ENCODE results near the gene CRYBB1.

The CRYBB1 gene

GRCh38 chr22:26617271-26618199, at the start of gene CRYBB1:
TSS of gene CRYBB1 (minus strand) at chr22:26618027. CDS start at chr22:26616319, 1,708 bp downstream.
- peak; percentile 92 for DNase-seq

- no peak for DNase-seq
These were observed 49.3 kb upstream of the CRYBB1 start for GRCh38 chr22:26667140-26667539.

GRCh38 chr22:26665813-26666231, 48.0 kb upstream of the CRYBB1 start:
- no peak for DNase-seq

DNA sequence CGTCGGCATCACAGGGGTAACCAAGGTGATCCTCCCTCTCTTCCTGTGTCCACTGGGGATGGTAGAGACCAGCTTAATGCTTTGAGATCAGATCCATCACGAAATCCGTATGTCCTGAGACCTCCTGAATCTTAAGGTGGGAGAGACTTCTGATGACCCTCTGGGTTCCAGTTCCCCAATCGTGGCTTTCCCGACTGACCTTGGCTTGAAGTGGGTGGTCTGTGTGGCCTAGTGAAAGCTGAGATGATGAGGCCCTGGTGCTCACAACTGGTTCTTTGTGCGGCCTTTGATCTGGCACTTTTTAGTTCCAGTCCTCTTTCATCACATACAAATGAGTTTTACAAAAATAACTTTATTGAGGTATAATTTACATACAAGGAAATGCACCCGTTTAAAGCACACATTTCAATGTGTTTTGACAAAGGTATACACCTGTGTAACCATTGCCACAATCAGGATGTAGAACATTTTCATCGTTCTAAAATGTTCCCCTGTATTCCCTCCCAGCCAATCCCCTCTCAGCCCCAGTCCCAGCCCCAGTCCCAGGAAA, 45.6 kb upstream of the CRYBB1 start:
- no peak for DNase-seq

- no peak for DNase-seq
These were observed 44.3 kb upstream of the CRYBB1 start for GRCh38 chr22:26662160-26662559.

DNA sequence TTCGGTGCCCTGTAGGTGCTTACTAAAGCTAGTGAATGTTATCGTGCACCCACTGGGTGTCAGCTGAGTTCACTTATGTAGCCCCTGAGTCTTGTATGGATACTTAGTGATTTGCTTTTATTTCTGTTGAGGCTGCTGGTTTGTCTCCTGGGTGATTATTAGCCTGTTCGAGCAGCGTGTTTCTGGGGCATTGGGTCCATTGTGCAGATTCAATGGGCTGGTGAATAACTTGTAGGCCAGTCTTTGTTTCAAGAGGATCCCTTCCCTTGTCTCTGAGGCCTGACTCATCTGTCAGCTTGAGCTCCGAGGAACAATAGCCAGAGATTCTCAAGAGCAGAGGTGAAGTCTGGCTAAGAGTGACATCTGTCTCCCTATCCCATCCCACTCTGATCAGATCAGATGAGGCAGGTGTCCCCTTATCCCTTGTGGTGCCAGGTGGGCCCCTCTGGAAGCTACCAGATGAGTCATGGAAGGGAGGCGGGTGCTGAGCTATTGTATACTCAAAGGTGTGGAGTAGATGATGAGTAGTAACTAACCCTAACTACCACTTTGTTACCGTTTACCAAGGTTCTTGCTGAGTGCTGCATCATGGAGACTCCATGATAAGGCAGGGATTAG, 43.2 kb upstream of the CRYBB1 start:
- DNase-seq, result no peak

- no peak for DNase-seq
These were observed 42.5 kb upstream of the CRYBB1 start for GRCh38 chr22:26660356-26660755.

DNA sequence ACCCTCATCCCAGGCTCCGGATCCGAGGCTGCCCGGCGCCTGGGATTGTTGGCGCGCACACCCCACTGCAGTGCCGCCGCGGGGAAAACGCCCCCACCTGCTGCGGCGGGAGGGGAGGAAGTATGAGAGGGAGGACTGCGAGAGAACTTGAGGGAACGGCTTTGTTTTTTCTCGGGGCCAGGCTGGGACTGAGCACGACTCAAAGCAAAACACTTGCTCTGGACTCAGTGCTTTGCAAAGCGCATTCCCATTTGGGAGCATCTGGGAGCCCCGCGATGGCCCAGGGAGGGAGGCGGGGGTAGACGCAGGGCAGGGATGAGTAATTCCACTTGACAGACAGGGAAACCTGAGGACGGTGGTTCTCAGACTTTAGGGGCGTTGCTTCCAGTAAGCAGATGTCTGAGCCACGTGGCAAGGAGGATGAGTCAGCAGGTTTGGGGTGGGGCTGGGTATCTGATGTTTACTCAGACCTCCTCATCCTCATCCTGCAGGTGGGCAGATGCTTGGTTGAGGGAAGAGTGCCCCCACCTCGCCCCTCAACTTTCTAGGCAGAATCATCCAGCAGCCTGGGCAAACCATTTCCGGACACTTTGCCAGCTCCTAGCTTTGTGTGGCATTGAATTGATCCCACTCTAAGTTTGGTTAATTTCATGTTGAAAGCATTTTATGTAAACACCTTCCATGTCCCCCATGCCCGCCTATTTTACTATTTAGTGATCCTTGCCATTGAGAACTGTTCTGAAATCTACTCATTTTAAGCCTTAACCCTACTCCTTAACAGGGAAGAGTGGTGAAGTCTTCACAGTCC, 41.0 kb upstream of the CRYBB1 start:
- peak; percentile 91 for DNase-seq

GRCh38 chr22:26658161-26658560, 40.3 kb upstream of the CRYBB1 start:
- DNase-seq, result no peak

DNA sequence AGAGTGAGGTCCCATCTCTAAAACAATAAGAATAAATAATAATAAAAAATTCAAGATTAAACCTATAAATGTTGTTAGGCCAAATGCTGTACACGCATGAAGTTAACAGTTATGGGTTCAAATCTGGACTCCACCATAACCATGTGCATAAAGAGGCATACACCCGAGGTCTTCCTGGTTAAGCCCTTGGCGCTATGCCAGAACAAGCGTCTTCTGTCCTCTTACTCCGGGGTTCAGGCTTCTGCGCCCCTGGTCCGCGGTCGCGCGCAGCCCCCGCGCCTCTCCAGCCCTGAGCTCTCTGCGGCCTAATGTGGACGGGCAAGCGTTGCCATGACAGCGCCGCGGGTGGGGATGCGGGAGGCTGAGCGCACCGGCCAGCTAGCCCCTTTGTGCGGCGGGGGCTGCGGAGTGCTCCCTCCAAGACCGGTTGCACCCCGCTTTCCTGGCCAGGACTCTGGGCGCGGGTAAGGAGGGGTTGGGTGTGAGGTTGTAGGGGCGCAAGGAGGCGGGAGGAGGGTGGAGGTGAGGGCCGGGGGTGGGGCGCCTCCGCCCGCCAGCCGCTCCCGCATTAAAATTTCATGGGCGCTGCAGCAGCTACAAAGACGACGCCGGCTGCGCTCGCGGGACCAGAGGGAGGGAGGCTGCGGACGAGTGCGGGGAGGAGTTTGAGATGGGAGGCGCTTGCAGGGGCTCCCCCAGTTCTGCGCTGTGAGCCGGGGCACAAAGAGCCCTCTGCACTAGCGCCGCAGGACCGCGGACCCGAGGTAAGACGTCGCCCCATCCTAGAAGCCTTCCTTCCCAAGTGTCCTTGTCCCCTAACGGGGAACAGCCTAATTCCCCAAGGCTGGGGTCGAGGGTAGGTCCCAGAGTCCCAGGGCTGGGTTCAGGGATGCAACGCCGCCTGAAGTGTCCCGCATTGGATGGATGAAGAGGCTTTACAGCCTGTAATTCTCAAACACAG, 39.3 kb upstream of the CRYBB1 start, which contains the start of gene MIAT:
Gene MIAT, plus strand, starts transcription at position 698 of the 961 bp plus-strand sequence.
- DNase-seq, result no peak

- DNase-seq, result no peak
These were observed 34.0 kb upstream of the CRYBB1 start for GRCh38 chr22:26651815-26652214.

DNA sequence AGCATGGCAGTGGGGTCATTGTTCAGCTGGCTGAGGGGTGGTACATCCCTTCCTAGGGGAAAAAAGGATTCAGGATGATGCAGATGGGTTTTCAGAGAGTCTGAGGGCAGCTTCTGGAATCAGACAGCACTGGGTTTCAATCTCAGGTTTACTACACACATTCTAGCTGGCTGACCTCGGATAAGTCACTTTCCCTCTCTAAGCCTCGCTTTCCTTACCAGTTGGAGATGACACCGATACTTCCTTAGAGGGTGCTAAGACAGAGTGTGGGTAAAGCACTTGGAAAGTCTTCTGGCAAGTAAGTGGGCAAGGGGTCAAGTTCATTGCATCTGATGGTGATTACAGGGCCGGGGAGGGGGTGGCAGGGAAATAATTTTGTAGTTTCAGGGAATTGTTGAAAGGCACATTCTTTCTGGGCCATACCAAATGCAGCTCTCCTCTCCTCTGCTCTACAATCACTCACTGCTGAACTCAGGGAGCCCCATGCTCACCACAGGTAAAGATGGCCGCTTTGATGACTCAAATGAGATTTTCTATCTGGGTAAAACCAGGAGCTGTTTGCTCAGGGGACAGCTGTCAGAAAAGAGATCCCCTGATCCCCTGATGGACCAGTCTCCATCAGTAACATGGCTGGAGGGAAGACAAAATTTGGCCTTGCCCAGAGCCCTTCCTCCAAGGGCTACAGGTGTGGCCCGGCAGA, 33.0 kb upstream of the CRYBB1 start:
- no peak for DNase-seq

- peak; percentile 55 for DNase-seq
These were observed 30.9 kb upstream of the CRYBB1 start for GRCh38 chr22:26648528-26649388.

- DNase-seq, result no peak
These were observed 30.2 kb upstream of the CRYBB1 start for GRCh38 chr22:26648011-26648497.

DNA sequence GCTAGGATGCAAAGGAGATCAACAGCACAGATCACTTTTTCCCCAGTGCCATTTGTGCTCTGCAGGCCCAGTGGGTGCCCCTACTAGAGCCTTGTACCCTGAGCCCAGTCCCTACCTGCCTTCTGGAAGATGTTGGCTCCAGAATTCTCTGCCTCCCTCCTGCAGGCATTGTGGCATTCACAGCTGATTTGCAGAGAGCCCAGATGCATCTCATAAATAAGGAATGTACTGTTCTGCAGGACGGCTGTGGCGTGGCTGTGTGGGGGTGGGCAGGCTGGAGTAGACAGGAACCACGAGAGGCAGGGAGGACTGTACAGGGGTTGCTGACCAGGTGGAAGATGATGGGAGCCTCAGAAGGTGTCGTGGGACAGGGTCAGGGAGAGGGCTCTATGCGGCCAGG, 28.3 kb upstream of the CRYBB1 start:
- no peak for DNase-seq

GRCh38 chr22:26643418-26644100, 25.7 kb upstream of the CRYBB1 start:
- no peak for DNase-seq

DNA sequence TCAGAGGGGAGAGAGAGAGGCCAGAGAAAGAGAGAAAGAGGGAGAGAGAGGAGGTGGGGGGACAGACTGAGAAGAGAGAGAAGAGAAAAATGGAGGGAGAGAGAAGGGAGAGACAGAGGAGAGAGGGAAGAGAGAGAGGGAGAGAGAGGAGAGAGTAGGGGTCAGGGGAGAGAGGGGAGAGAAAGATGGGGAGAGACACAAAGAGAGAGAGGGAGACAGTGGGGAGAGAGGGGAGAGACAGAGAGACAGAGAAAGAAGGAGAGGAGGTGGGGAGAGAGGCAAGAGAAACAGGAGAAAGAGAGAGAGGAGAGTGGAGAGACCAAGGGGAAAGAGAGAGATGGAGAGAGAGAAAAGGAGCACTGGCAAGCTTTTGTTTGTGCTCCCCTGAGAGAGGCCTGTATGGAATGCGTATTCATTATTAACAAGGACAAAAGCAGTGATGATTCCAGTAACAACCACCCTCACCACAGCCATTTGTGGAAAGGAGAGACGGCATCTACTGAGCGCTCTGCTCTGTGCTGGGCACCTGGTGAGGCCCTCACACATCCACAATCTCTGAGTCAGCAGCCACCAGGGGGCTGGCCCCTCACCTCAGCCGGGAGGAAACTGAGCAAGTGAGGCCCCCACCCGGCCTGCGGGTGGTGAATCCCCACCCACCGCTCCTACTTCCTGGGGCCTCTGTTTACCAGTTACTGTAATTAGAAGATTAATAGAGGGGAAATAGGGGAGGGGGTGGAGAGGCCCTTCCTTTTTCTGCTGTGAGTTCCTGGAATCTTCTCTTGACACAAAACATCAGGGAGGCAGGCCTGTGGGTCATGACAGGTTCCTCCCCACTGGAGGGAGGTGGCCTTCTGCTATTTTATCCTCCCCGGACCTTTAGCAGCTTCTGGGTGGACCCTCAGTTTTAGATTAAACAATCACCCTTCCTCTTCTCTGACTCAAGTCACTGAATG, 24.9 kb upstream of the CRYBB1 start:
- DNase-seq, result peak; percentile 86

DNA sequence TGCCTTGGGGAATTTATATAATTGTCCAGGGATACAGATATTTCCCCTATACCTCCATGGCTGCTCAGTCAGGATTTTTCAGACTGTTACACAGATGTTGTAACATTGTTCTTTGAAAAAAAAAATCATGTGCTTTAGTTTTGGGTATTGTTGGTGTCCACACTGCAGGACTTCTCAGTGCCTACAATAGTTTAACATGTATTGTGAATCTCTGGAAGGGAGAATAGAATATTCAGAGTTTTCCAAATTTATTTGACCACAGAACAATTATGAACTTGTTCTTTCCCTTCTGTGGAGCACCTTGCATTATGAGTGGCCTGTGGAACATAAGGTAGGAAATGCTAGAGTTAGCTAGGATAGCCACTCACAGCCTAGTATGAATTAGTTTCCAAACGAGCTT, 18.5 kb upstream of the CRYBB1 start:
- DNase-seq, result no peak

Measured in OCI-M1 (cell line).